Vagina (tissue), 2 donors: ENCODE measurements around the gene IGLL5.

Source experiments
- POLR2A ChIP-seq, 2 donors: fragments of 450-650 bp; IDR thresholded peaks; one replicate each; pipeline ENCODE4 v1.6.1; 2017; ENCODE audit warnings: antibody characterized with exemption in 2 of 2, mild to moderate bottlenecking in 2 of 2, moderate library complexity in 2 of 2
- TF ChIP-seq, protein P1 (sequence below), 3 experiments: fragments of 450-650 bp in 2 of 3; fragments of 200-600 bp in 1 of 3; sonication (generic) in 1 of 3; IDR thresholded peaks; one replicate each; pipeline ENCODE4 v1.5.1; 2017 to 2019; ENCODE audit warnings: antibody characterized with exemption in 3 of 3, mild to moderate bottlenecking in 2 of 3, moderate library complexity in 2 of 3

DNA sequence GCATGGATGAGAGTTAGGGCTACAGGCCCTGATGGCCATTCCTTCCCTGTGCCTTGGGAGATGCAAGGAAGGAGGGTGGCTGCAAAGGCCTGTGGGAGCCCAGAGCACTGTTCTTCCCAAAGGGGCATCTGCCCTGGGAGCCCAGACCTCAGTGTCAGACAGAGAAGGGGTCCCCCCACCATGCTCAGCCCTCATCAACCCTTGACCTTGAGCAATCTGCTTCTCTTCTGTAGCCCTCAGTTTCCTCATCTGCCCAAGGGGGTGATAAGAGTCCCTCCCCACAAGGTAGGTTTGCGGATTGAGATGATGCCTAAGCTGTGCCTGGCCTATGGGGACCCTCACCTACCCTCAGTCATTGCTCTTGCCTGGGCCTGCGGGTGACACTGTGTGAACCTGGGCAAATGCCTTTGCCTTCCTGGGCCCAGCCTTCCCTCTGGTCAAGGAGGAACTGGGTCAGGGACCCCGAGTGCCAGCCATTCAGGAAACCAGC is 47.5 kb downstream of the IGLL5 start:
- no peak for TF ChIP-seq POLR2A (IDR thresholded peaks at IDR 0.05)
- TF ChIP-seq, protein P1, sequence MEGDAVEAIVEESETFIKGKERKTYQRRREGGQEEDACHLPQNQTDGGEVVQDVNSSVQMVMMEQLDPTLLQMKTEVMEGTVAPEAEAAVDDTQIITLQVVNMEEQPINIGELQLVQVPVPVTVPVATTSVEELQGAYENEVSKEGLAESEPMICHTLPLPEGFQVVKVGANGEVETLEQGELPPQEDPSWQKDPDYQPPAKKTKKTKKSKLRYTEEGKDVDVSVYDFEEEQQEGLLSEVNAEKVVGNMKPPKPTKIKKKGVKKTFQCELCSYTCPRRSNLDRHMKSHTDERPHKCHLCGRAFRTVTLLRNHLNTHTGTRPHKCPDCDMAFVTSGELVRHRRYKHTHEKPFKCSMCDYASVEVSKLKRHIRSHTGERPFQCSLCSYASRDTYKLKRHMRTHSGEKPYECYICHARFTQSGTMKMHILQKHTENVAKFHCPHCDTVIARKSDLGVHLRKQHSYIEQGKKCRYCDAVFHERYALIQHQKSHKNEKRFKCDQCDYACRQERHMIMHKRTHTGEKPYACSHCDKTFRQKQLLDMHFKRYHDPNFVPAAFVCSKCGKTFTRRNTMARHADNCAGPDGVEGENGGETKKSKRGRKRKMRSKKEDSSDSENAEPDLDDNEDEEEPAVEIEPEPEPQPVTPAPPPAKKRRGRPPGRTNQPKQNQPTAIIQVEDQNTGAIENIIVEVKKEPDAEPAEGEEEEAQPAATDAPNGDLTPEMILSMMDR (IDR thresholded peaks at IDR 0.05): no peak
